HepG2 (cell line): ENCODE measurements around the gene ANKRD44. TPM values are rescaled to one million over a fixed set of nuclear protein-coding genes. Genes with fewer than 3 reads are reported as not detected.

Experiments used
- ATAC-seq: fragments of 200-7000 bp; cut with Tn5 transposase; 3 replicates; pipeline ENCODE4 v1.9.1; 2020; ENCODE audit warnings: mild to moderate bottlenecking, moderate library complexity
- BruUV-seq: library from RNA; stranded (reverse); fragments of 400-500 nt; replicated peaks from 2 replicates; lab custom pipeline; 2021; lab: Mats Ljungman, UMichigan
- CTCF ChIA-PET: fragments of 300-600 bp; formaldehyde crosslinking; extraction: SDS; loops from one replicate; lab custom pipeline; 2021; ENCODE audit warnings: low total read pairs, inconsistent platforms, low intra/inter-chr PET ratio; lab: Yijun Ruan, JAX
- POLR2A ChIA-PET: fragments of 350-600 bp; sonication (Branson Sonifier 250); formaldehyde crosslinking; loops from one replicate; lab custom pipeline; 2020; ENCODE audit warnings: antibody characterized with exemption, inconsistent platforms; lab: Yijun Ruan, JAX
- DNase-seq: peaks from one replicate; pipeline ENCODE4 v3.0.0-alpha.2; 2015; ENCODE audit warnings: low spot score
- FAIRE-seq: peaks from 3 replicates; lab custom pipeline; 2011; peaks lifted over from hg19 to GRCh38; lab: Jason Lieb, UNC
- H2AFZ ChIP-seq: one replicate; pipeline ENCODE4 v1.6.1; 2011; ENCODE audit warnings: low read length, inconsistent platforms
- H3K27ac ChIP-seq: fragments of 300-600 bp; 3 replicates; pipeline ENCODE4 v1.8.0; 2011; ENCODE audit warnings: mixed run types, mild to moderate bottlenecking, mixed read lengths, low read length, inconsistent platforms; ENCODE audit not compliant: insufficient read depth; ENCODE audit errors: extremely low read length
- H3K27me3 ChIP-seq, 2 experiments: fragments of 200-600 bp in 1 of 2; 2 replicates in 1 of 2; 3 replicates in 1 of 2; pipeline versions ENCODE4 v1.6.0 to v1.8.0; 2011; ENCODE audit warnings: low read length in 2 of 2, mild to moderate bottlenecking in 2 of 2, moderate library complexity in 2 of 2, inconsistent platforms in 1 of 2; ENCODE audit not compliant: insufficient read depth in 2 of 2, control insufficient read depth in 1 of 2
- H3K36me3 ChIP-seq, 2 experiments: fragments of 200-600 bp in 1 of 2; replicated peaks in 1 of 2; 2 replicates in 1 of 2; 3 replicates in 1 of 2; pipeline versions ENCODE4 v1.5.1 to v1.8.0; 2011; ENCODE audit warnings: low read length in 2 of 2, inconsistent platforms in 1 of 2; ENCODE audit not compliant: insufficient read depth in 2 of 2, control insufficient read depth in 1 of 2
- H3K4me1 ChIP-seq: 2 replicates; pipeline ENCODE4 v1.5.1; 2012; ENCODE audit warnings: low read length, inconsistent platforms; ENCODE audit not compliant: insufficient read depth
- H3K4me2 ChIP-seq: 2 replicates; pipeline ENCODE4 v1.6.0; 2011; ENCODE audit warnings: low read depth, low read length, inconsistent platforms
- H3K4me3 ChIP-seq, 3 experiments: fragments of 200-600 bp in 1 of 3; sonication (generic), shearing (Covaris generic) in 1 of 3; replicated peaks in 1 of 3; 2 replicates each; pipeline ENCODE4 v1.5.1; 2011 to 2016; ENCODE audit warnings: low read length in 3 of 3, inconsistent platforms in 2 of 3, low read depth in 2 of 3, mild to moderate bottlenecking in 2 of 3, control low read depth in 1 of 3, mixed read lengths in 1 of 3; ENCODE audit not compliant: insufficient read depth in 1 of 3
- H3K79me2 ChIP-seq: one replicate; pipeline ENCODE4 v1.6.1; 2011; ENCODE audit warnings: low read length, inconsistent platforms; ENCODE audit not compliant: insufficient read depth
- H3K9ac ChIP-seq: 2 replicates; pipeline ENCODE4 v1.6.0; 2011; ENCODE audit warnings: mild to moderate bottlenecking, low read depth, low read length, inconsistent platforms; ENCODE audit not compliant: insufficient read depth
- H3K9me3 ChIP-seq: 2 replicates; pipeline ENCODE4 v1.5.1; 2012; ENCODE audit warnings: mild to moderate bottlenecking, low read length
- H4K20me1 ChIP-seq: 2 replicates; pipeline ENCODE4 v1.6.0; 2011; ENCODE audit warnings: inconsistent platforms, mild to moderate bottlenecking, low read length, moderate library complexity; ENCODE audit not compliant: insufficient read depth
- ATF4 ChIP-seq, 2 experiments: fragments of 450-650 bp in 1 of 2; sonication (generic) in 1 of 2; formaldehyde crosslinking; IDR thresholded peaks; 2 replicates each; pipeline versions ENCODE4 v1.5.0 to v1.8.0; 2020 to 2022; ENCODE audit warnings: mild to moderate bottlenecking in 1 of 2, missing genetic modification reagents in 1 of 2
- DBP ChIP-seq: sonication (generic); formaldehyde crosslinking; IDR thresholded peaks from 2 replicates; pipeline ENCODE4 v1.4.0; 2020; ENCODE audit warnings: missing genetic modification reagents; ENCODE audit errors: not compliant biosample characterization
- FOXP4 ChIP-seq: sonication (generic); formaldehyde crosslinking; IDR thresholded peaks from 2 replicates; pipeline ENCODE4 v1.4.0; 2020; ENCODE audit warnings: missing genetic modification reagents
- JUN ChIP-seq: sonication (generic); formaldehyde crosslinking; IDR thresholded peaks from 2 replicates; pipeline ENCODE4 v1.4.0; 2020; ENCODE audit warnings: mild to moderate bottlenecking, missing genetic modification reagents
- KDM3A ChIP-seq: IDR thresholded peaks from 2 replicates; pipeline ENCODE4 v1.6.1; 2018; ENCODE audit warnings: low read depth, missing compliant biosample characterization
- KMT2B ChIP-seq: IDR thresholded peaks from 2 replicates; pipeline ENCODE4 v1.6.1; 2016; ENCODE audit warnings: missing genetic modification reagents, missing compliant biosample characterization
- MEIS2 ChIP-seq: sonication (generic); formaldehyde crosslinking; IDR thresholded peaks from 2 replicates; pipeline ENCODE4 v1.9.0; 2021; ENCODE audit warnings: mild to moderate bottlenecking, missing genetic modification reagents
- MTA3 ChIP-seq: sonication (generic); formaldehyde crosslinking; IDR thresholded peaks from 2 replicates; pipeline ENCODE4 v1.4.0; 2020; ENCODE audit warnings: missing genetic modification reagents
- MTF1 ChIP-seq: sonication (generic); formaldehyde crosslinking; IDR thresholded peaks from 2 replicates; pipeline ENCODE4 v1.5.0; 2020; ENCODE audit warnings: missing genetic modification reagents
- MXD3 ChIP-seq: IDR thresholded peaks from 2 replicates; pipeline ENCODE4 v1.6.1; 2016; ENCODE audit warnings: mild to moderate bottlenecking, missing biosample characterization, missing genetic modification reagents
- PCBP2 ChIP-seq: fragments of 200-400 bp; formaldehyde crosslinking; optimal IDR thresholded peaks from 2 replicates; pipeline ENCODE3; 2018; ENCODE audit warnings: low read length, low read depth; ENCODE audit not compliant: poor library complexity, severe bottlenecking
- RBAK ChIP-seq: sonication (generic); formaldehyde crosslinking; IDR thresholded peaks from 2 replicates; pipeline ENCODE4 v1.5.1; 2020; ENCODE audit warnings: mild to moderate bottlenecking, missing genetic modification reagents
- RNF2 ChIP-seq: fragments of 450-650 bp; conservative IDR thresholded peaks from 2 replicates; pipeline ENCODE4 v1.6.1; 2016; ENCODE audit warnings: low read depth
- ZKSCAN1 ChIP-seq: fragments of 150-350 bp; IDR thresholded peaks from 2 replicates; pipeline ENCODE4 v1.6.1; 2014; ENCODE audit warnings: low read length
- ZNF101 ChIP-seq: sonication (generic); formaldehyde crosslinking; IDR thresholded peaks from 2 replicates; pipeline ENCODE4 v1.4.0; 2020; ENCODE audit warnings: mild to moderate bottlenecking, low read depth, missing genetic modification reagents, borderline replicate concordance
- ZNF343 ChIP-seq: sonication (generic); formaldehyde crosslinking; IDR thresholded peaks from 2 replicates; pipeline ENCODE4 v1.4.0; 2020; ENCODE audit warnings: mild to moderate bottlenecking, missing genetic modification reagents
- ZNF644 ChIP-seq: IDR thresholded peaks from 2 replicates; pipeline ENCODE4 v1.6.1; 2016; ENCODE audit warnings: low read depth
- ZNF709 ChIP-seq: sonication (generic); formaldehyde crosslinking; IDR thresholded peaks from 2 replicates; pipeline ENCODE4 v1.5.0; 2020; ENCODE audit warnings: mild to moderate bottlenecking, missing genetic modification reagents
- ZSCAN30 ChIP-seq: sonication (generic); formaldehyde crosslinking; IDR thresholded peaks from 2 replicates; pipeline ENCODE4 v1.5.0; 2020; ENCODE audit warnings: mild to moderate bottlenecking, missing genetic modification reagents
- WGBS: methylation state at CpG from one replicate; pipeline ENCODE4 v1.1.6; 2017; ENCODE audit warnings: low lambda C conversion rate; 5-methylcytosine and 5-hydroxymethylcytosine counted together
- in situ Hi-C: cut with HindIII; loops from 2 replicates; pipeline ENCODE4 v1.10.0; 2017; ENCODE audit warnings: low pct_unique_long_range_greater_than_20kb; ENCODE audit not compliant: extremely low pct_ligation_motif_present
- intact Hi-C: fragments of 100-400 bp; cut with micrococcal nuclease; formaldehyde crosslinking; loops from one replicate; pipeline ENCODE4 v1.10.0; 2022; ENCODE audit not compliant: unreplicated experiment
- polyA plus RNA-seq, 8 experiments: library from polyadenylated mRNA; depleted of rRNA in 3 of 8; stranded (reverse) in 7 of 8; unstranded in 1 of 8; fragments of >200 nt; fragmentation: Illumina TruSeq in 4 of 8; extraction: Trizol in 4 of 8; gene quantifications; 2 replicates each; pipeline versions ENCODE4 v1.2.1 to v1.2.3, GENCODE V29; 2011 to 2016; ENCODE audit warnings: low read depth in 4 of 8, missing spikeins in 1 of 8, mixed read lengths in 1 of 8; ENCODE audit not compliant: insufficient read depth in 1 of 8
- total RNA-seq, 5 experiments: library from RNA; depleted of rRNA; stranded (reverse); fragments of >200 nt; fragmentation: Illumina TruSeq; extraction: Trizol; gene quantifications; 2 replicates each; pipeline ENCODE4 v1.2.3, GENCODE V29; 2016; ENCODE audit warnings: low read depth in 1 of 5

The ANKRD44 gene
- total and polyA plus RNA-seq, 2 of the 13 experiments (the other 11 are each of a cell fraction or from before 2014, with no cell fraction given) = 0.04 to 0.11 TPM

- Histone ChIP-seq H3K4me3 (no peak overlapping the region), H2AFZ (no peak overlapping the region), H3K9me3 (no peaks in the 10 kb centered on the region), H3K36me3 (no peaks in the 10 kb centered on the region), H3K27me3 (peaks cover 0 to 6% of the 10 kb centered on the region in 2 experiments; a peak in 1 of 5 replicates), H3K27ac (no peak overlapping the region), H3K4me2 (no peak overlapping the region), H3K79me2 (no peaks in the 10 kb centered on the region), H4K20me1 (no peaks in the 10 kb centered on the region), H3K9ac (no peak overlapping the region), H3K4me1 (no peaks in the 10 kb centered on the region)
- no peak for DNase-seq
- TF ChIP-seq DBP (CRISPR knock-in tag) (no peak), KDM3A (CRISPR knock-in tag) (no peak), MXD3 (CRISPR knock-in tag) (no peak), MEIS2 (no peak), ZSCAN30 (no peak), ATF4 (CRISPR knock-in tag; IDR thresholded peaks at IDR 0.05) (no peak), MTF1 (CRISPR knock-in tag) (no peak), ZNF343 (no peak), JUN (no peak), FOXP4 (CRISPR knock-in tag) (no peak), PCBP2 (no peak), RBAK (CRISPR knock-in tag) (no peak), ZNF644 (CRISPR knock-in tag) (no peak), ZNF101 (CRISPR knock-in tag) (no peak), ZNF709 (CRISPR knock-in tag) (no peak), RNF2 (no peak), KMT2B (CRISPR knock-in tag) (no peak), MTA3 (CRISPR knock-in tag) (no peak), ZKSCAN1 (no peak)
- POLR2A ChIA-PET = no interaction called here
- ATAC-seq = no peak
- CTCF ChIA-PET = no interaction called here
- intact Hi-C loops = no loop called here
- 21% methylated on average over 6 of the region's 6 CpGs for WGBS
- no peak for FAIRE-seq
- in situ Hi-C loops = no loop called here
- BruUV-seq = no TSS peak
These were observed 102.6 kb downstream of the ANKRD44 start for GRCh38 chr2:197208024-197208423.
